Activated T-helper 17 cell treated with anti-CD3 and anti-CD28 coated beads, Interleukin-2, amount 50 U/mL, for 72 hours (primary cell): ENCODE measurements around the gene CD2. TPM values are rescaled to one million over a fixed set of nuclear protein-coding genes. Genes with fewer than 3 reads are reported as not detected.
A peak's percentile ranks its signal among the peaks of the same experiment; 100 is the strongest.
"Not testable (repeated sequence)": the region's sequence is repeated elsewhere in the genome, so short reads cannot be mapped to it uniquely, and the experiment has no call there.

Experiments used
- ATAC-seq: fragments of 150-1000 bp; cut with Tn5 transposase; replicated peaks from 2 replicates; pipeline ENCODE4 v1.10.0; 2021; ENCODE audit warnings: mild to moderate bottlenecking, moderate library complexity
- H3K27ac Mint-ChIP-seq: one replicate; pipeline ENCODE4 v1.8.0; 2022; ENCODE audit warnings: mixed read lengths
- H3K27me3 Mint-ChIP-seq: one replicate; pipeline ENCODE4 v1.8.0; 2022; ENCODE audit warnings: mixed read lengths
- H3K36me3 Mint-ChIP-seq: one replicate; pipeline ENCODE4 v1.8.0; 2022; ENCODE audit warnings: low read depth, mild to moderate bottlenecking, mixed read lengths
- H3K4me1 Mint-ChIP-seq: one replicate; pipeline ENCODE4 v1.8.0; 2022; ENCODE audit warnings: mixed read lengths
- H3K4me3 Mint-ChIP-seq: one replicate; pipeline ENCODE4 v1.8.0; 2022; ENCODE audit warnings: mild to moderate bottlenecking, mixed read lengths
- H3K9me3 Mint-ChIP-seq: one replicate; pipeline ENCODE4 v1.8.0; 2022; ENCODE audit warnings: mixed read lengths
- total RNA-seq, 2 donors: library from RNA; stranded (reverse); gene quantifications; one replicate each; pipeline ENCODE4 v1.2.3, GENCODE V29; 2022

The CD2 gene
- total RNA-seq, 2 donors from 2014 or later = 303 to 473 TPM

- Mint-ChIP-seq H3K27ac (peak overlapping the region; percentile 100), H3K9me3 (peaks cover 20% of the 10 kb centered on the region), H3K4me1 (peaks cover 49% of the 10 kb centered on the region), H3K27me3 (no peaks in the 10 kb centered on the region), H3K36me3 (peaks cover 32% of the 10 kb centered on the region), H3K4me3 (peak overlapping the region; percentile 93)
- no peak for ATAC-seq
These were observed 14.7 kb upstream of the CD2 start for GRCh38 chr1:116739371-116740012.

DNA sequence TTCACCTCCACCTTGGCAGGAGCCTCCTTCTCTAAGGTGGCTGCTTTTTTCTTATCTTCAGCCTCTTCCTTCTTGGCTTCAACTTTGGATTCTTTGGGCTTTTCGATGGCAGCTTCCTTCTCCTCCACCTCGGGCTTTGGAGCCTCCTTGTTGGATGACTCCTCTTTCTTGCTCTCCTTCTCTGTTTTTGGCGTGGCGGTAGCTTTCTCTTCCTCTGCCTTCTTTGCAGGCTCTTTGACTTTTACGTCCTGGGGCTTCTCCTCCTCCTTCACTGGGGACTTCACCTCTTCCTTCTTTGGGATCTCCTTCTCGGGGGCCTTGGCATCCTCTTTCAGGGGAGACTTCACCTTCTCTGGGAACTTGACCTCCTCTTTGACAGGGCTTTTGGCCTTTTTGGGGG lies 13.9 kb upstream of the CD2 start:
- H3K4me3 Mint-ChIP-seq = peak overlapping the region; percentile 93
- H3K36me3 Mint-ChIP-seq = peaks cover 32% of the 10 kb centered on the region
- H3K9me3 Mint-ChIP-seq = peaks cover 27% of the 10 kb centered on the region
- peaks cover 49% of the 10 kb centered on the region for H3K4me1 Mint-ChIP-seq
- H3K27ac Mint-ChIP-seq = peak overlapping the region; percentile 100
- no peaks in the 10 kb centered on the region for H3K27me3 Mint-ChIP-seq
- ATAC-seq = no peak

GRCh38 chr1:116740746-116741145 lies 13.5 kb upstream of the CD2 start:
- Mint-ChIP-seq H3K36me3 (peaks cover 32% of the 10 kb centered on the region), H3K27ac (peak overlapping the region; percentile 100), H3K4me3 (peak overlapping the region; percentile 93), H3K9me3 (peaks cover 31% of the 10 kb centered on the region), H3K27me3 (no peaks in the 10 kb centered on the region), H3K4me1 (peaks cover 46% of the 10 kb centered on the region)
- ATAC-seq = no peak

GRCh38 chr1:116741836-116742565 lies 12.2 kb upstream of the CD2 start:
- H3K36me3 Mint-ChIP-seq = peaks cover 32% of the 10 kb centered on the region
- no peak overlapping the region for H3K27ac Mint-ChIP-seq
- H3K9me3 Mint-ChIP-seq = peaks cover 31% of the 10 kb centered on the region
- ATAC-seq = no peak
- H3K4me3 Mint-ChIP-seq = no peak overlapping the region
- H3K4me1 Mint-ChIP-seq = peaks cover 33% of the 10 kb centered on the region
- no peaks in the 10 kb centered on the region for H3K27me3 Mint-ChIP-seq

DNA sequence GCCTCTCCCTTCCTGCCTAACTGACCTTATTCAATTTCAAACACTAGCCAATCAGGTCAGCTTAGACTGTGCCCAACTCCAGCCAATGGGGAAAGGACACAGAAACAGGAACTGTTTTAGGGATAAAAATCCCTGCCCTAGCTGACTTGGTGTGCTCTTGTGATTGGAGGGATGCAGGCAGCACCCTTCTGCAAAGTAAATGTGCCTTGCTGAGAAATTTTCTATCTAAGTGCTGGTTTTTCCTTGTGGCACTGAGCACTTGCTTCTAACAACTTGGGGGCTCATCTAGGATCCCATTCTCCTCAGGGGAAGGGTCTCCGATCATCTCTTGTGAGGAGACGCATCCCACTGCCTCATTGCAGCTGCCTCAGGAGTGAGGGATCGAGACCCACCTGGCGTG lies 10.7 kb upstream of the CD2 start:
- Mint-ChIP-seq H3K4me1 (peaks cover 18% of the 10 kb centered on the region), H3K9me3 (peaks cover 43% of the 10 kb centered on the region), H3K36me3 (peaks cover 16% of the 10 kb centered on the region), H3K27me3 (no peaks in the 10 kb centered on the region), H3K4me3 (no peak overlapping the region), H3K27ac (no peak overlapping the region)
- ATAC-seq = no peak

- Mint-ChIP-seq H3K4me3 (no peak overlapping the region), H3K27me3 (no peaks in the 10 kb centered on the region), H3K4me1 (peaks cover 18% of the 10 kb centered on the region), H3K9me3 (peaks cover 38% of the 10 kb centered on the region), H3K36me3 (peaks cover 2% of the 10 kb centered on the region), H3K27ac (no peak overlapping the region)
- no peak for ATAC-seq
These were observed 6.0 kb upstream of the CD2 start for GRCh38 chr1:116748272-116748671.

DNA sequence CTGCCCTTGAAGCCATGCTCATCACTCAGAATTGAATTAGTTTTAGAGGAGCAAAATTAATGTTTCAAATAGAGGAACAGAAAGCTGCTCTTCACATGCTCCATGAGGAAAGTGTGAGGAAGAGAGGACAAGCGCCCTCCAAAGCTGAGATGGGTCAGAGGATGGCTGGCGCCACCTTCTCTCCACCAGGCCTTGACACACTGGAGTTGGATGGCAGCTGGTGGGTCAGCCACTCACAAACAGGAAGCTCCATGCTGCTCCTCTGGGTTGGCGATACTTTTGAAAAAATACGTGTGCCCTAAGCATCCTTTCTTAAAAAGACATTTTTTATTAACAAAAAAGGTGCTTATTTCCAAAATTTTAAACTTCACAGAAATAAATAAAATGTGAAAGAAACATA lies 3.1 kb upstream of the CD2 start:
- peak overlapping the region; percentile 100 for H3K27ac Mint-ChIP-seq
- no peaks in the 10 kb centered on the region for H3K27me3 Mint-ChIP-seq
- H3K9me3 Mint-ChIP-seq = peaks cover 19% of the 10 kb centered on the region
- H3K36me3 Mint-ChIP-seq = peaks cover 30% of the 10 kb centered on the region
- H3K4me3 Mint-ChIP-seq = peak overlapping the region; percentile 100
- peak; percentile 26 for ATAC-seq
- H3K4me1 Mint-ChIP-seq = peaks cover 26% of the 10 kb centered on the region

DNA sequence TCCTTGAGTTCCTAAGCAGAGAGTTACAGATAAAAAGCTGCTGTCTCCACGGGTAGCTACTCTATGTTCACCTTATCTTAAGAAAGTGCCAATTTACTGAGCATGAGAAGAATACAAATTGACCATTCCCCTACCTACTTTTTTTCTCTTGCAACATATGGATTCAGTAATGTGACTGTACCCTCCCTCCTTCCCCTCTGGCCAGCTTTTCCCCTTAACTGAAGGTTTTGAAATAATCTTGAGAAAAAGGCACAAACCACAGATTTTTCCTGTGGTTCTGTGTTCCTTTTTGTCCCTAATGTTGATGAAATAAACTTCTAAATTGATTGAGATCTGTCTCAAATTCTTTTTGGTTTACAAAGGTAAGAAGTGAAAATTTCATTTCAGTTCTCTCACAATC lies 2.6 kb upstream of the CD2 start:
- H3K4me1 Mint-ChIP-seq = peaks cover 26% of the 10 kb centered on the region
- H3K27ac Mint-ChIP-seq = peak overlapping the region; percentile 100
- no peaks in the 10 kb centered on the region for H3K27me3 Mint-ChIP-seq
- H3K4me3 Mint-ChIP-seq = peak overlapping the region; percentile 100
- H3K36me3 Mint-ChIP-seq = peaks cover 35% of the 10 kb centered on the region
- no peak for ATAC-seq
- H3K9me3 Mint-ChIP-seq = peaks cover 19% of the 10 kb centered on the region

DNA sequence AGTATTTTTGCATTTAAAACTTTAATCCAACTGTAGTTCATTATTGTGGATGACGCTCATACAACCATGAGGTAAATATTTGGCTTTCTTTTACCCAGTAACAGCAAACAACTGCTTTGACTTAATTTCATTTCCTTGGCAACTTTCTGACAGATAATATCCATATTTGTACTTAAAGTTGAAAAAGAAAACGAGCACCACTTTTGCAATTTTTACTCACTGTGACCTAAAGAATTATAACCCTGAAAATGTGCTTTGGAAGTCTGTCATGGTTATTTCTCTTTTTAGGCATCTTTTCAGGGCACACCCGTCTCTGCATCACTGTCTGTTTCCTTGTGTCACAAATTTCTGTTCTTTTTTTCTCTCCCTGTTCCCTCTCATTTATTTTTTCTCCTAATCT lies 918 bp upstream of the CD2 start:
- Mint-ChIP-seq H3K27me3 (no peaks in the 10 kb centered on the region), H3K27ac (peak overlapping the region; percentile 100), H3K4me3 (peak overlapping the region; percentile 100), H3K4me1 (peaks cover 26% of the 10 kb centered on the region), H3K9me3 (peaks cover 9% of the 10 kb centered on the region), H3K36me3 (peaks cover 52% of the 10 kb centered on the region)
- ATAC-seq = no peak

DNA sequence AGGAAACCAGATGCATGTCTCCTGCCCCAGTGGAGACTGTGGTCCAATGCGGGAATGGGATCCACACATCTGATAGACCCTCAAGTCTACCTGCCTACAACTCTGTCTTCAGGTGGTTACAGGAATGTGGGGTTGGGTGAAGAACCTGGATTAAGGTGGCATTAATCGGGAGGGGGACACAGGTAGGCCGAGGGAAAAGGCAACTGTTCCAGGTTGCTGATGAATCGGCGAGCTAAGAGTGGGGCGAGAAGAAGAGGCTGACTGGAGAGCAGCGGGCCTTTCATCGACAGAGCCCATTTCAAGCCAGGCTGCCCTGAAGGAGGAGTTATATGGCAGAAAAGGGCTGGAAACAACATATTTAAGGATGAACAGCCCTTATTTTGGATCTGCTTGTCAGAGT lies 836 bp downstream of the CD2 start:
- Mint-ChIP-seq H3K4me3 (peak overlapping the region; percentile 100), H3K36me3 (peaks cover 69% of the 10 kb centered on the region), H3K4me1 (peaks cover 24% of the 10 kb centered on the region), H3K27ac (peak overlapping the region; percentile 100), H3K27me3 (no peaks in the 10 kb centered on the region), H3K9me3 (no peaks in the 10 kb centered on the region)
- no peak for ATAC-seq

- Mint-ChIP-seq H3K27ac (peak overlapping the region; percentile 100), H3K36me3 (peaks cover 76% of the 10 kb centered on the region), H3K9me3 (no peaks in the 10 kb centered on the region), H3K4me1 (peaks cover 21% of the 10 kb centered on the region), H3K4me3 (peak overlapping the region; percentile 100), H3K27me3 (no peaks in the 10 kb centered on the region)
- ATAC-seq = no peak
These were observed 1.5 kb downstream of the CD2 start for GRCh38 chr1:116755681-116756080.

- H3K4me3 Mint-ChIP-seq = peak overlapping the region; percentile 100
- not testable (repeated sequence) for H3K9me3 Mint-ChIP-seq, H3K27me3 Mint-ChIP-seq
- peak overlapping the region; percentile 100 for H3K27ac Mint-ChIP-seq
- ATAC-seq = peak; percentile 13
- H3K4me1 Mint-ChIP-seq = peaks cover 21% of the 10 kb centered on the region
- H3K36me3 Mint-ChIP-seq = peaks cover 80% of the 10 kb centered on the region
These were observed 1.9 kb downstream of the CD2 start for GRCh38 chr1:116756092-116756491.

- peak; percentile 3 for ATAC-seq
- not testable (repeated sequence) for H3K27me3 Mint-ChIP-seq, H3K9me3 Mint-ChIP-seq
- Mint-ChIP-seq H3K36me3 (peaks cover 100% of the 10 kb centered on the region), H3K27ac (peak overlapping the region; percentile 100), H3K4me3 (peak overlapping the region; percentile 100), H3K4me1 (peaks cover 20% of the 10 kb centered on the region)
These were observed 4.2 kb downstream of the CD2 start for GRCh38 chr1:116758456-116758815.

DNA sequence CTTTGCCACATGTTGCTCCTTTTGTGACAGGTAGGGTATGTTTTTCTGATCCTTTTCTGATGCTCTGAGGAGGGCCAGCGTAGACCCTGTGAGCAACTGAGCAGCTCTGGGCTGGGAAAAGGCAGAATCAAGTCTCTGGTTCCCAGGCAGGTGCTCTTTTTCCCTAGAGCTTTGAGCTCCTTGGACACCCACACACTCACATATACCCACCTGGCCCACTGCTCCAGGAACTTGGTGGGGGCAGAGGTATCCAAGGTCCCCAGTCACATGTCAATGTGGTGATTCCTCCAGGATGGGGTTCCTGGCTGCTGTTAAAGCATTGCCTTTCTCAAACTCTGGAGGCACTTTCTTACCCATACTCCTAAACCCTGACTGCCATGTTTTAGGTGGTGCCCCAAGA lies 5.4 kb downstream of the CD2 start:
- Mint-ChIP-seq H3K4me3 (peak overlapping the region; percentile 100), H3K27me3 (no peaks in the 10 kb centered on the region), H3K4me1 (peaks cover 28% of the 10 kb centered on the region), H3K36me3 (peaks cover 100% of the 10 kb centered on the region), H3K9me3 (no peaks in the 10 kb centered on the region), H3K27ac (peak overlapping the region; percentile 100)
- no peak for ATAC-seq

DNA sequence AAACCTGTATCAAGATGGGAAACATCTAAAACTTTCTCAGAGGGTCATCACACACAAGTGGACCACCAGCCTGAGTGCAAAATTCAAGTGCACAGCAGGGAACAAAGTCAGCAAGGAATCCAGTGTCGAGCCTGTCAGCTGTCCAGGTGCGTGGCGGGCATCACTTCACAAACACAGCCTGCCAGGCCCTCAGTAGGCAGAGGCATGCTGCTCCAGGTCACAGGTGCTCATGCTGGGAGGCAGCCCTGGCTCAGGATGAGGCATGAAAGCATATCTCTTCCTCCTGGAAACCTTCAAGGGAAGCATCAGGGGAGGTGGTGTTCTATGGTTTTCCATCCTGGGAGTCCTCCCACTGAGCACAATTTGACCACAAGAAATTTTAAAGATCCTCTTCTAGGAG lies 6.3 kb downstream of the CD2 start:
- H3K4me3 Mint-ChIP-seq = peak overlapping the region; percentile 100
- H3K27ac Mint-ChIP-seq = peak overlapping the region; percentile 100
- H3K27me3 Mint-ChIP-seq = no peaks in the 10 kb centered on the region
- no peaks in the 10 kb centered on the region for H3K9me3 Mint-ChIP-seq
- H3K4me1 Mint-ChIP-seq = peaks cover 31% of the 10 kb centered on the region
- peaks cover 100% of the 10 kb centered on the region for H3K36me3 Mint-ChIP-seq
- no peak for ATAC-seq
